H1 (cell line): Measurements from ENCODE around the gene TMEM252. TPM values are rescaled to one million over a fixed set of nuclear protein-coding genes. Genes with fewer than 3 reads are reported as not detected.

ENCODE experiments used
- BACH1 ChIP-seq: IDR thresholded peaks from 2 replicates; pipeline ENCODE4 v1.6.1; 2012; ENCODE audit warnings: low read length, improper control_type of control experiment
- CHD2 ChIP-seq: IDR thresholded peaks from 2 replicates; pipeline ENCODE4 v1.6.1; 2012; ENCODE audit warnings: low read length, improper control_type of control experiment
- CHD7 ChIP-seq: fragments of 300-600 bp; sonication (generic); IDR thresholded peaks from 2 replicates; pipeline ENCODE4 v1.7.1; 2012; ENCODE audit warnings: low read length, moderate library complexity, mild to moderate bottlenecking, inconsistent platforms; ENCODE audit not compliant: insufficient replicate concordance
- CTBP2 ChIP-seq: IDR thresholded peaks from 2 replicates; pipeline ENCODE4 v1.7.0; 2011; ENCODE audit warnings: borderline replicate concordance, mild to moderate bottlenecking, moderate library complexity, mixed read lengths, low read length; ENCODE audit not compliant: insufficient read depth, insufficient read length
- KDM1A ChIP-seq: fragments of 200-600, 300-600 bp; sonication (generic); IDR thresholded peaks from 2 replicates; pipeline ENCODE4 v1.7.1; 2016; ENCODE audit warnings: mild to moderate bottlenecking, low read length, borderline replicate concordance
- PHF8 ChIP-seq: fragments of 200-600 bp; sonication (generic); conservative IDR thresholded peaks from 2 replicates; pipeline ENCODE4 v1.7.1; 2012; ENCODE audit warnings: low read depth, mild to moderate bottlenecking, inconsistent platforms, low read length, moderate library complexity
- polyA plus RNA-seq, 7 experiments: library from polyadenylated mRNA; depleted of rRNA in 3 of 7; stranded (reverse) in 5 of 7; unstranded in 2 of 7; fragments of >200 nt in 5 of 7; fragments of 200-250 nt in 2 of 7; gene quantifications; 1 replicate in 5 of 7; 2 replicates in 1 of 7; 4 replicates in 1 of 7; pipeline versions ENCODE4 v1.2.1 to v1.2.3, GENCODE V29; 2011 to 2013; ENCODE audit warnings: missing spikeins in 2 of 7, mixed read lengths in 2 of 7
- total RNA-seq: library from RNA; stranded (reverse); fragmentation: NEBNext Ultra II Directional; extraction: Animal tissue kit (Norgen Biotek cat#: 25700); gene quantifications from 2 replicates; pipeline ENCODE4 v1.2.1, GENCODE V29; 2021

TMEM252 gene
- total and polyA plus RNA-seq, 2 of the 8 experiments (the other 6 are each of a cell fraction or from before 2014, with no cell fraction given): not detected

- TF ChIP-seq CHD7 (no peak), BACH1 (no peak), CHD2 (no peak), KDM1A (no peak), CTBP2 (no peak), PHF8 (no peak)
These were observed 7.6 kb upstream of the TMEM252 start (continued) for GRCh38 chr9:68548241-68548640.
